Measurements from ENCODE around the gene KAT6B. TPM values are rescaled to one million over a fixed set of nuclear protein-coding genes. Genes with fewer than 3 reads are reported as not detected.

KAT6B gene
- total and polyA plus RNA-seq, 10 of the 15 experiments (the other 5 are each of a cell fraction or from before 2014, with no cell fraction given): 2.7 to 22.6 (median 15.7) TPM

DNA sequence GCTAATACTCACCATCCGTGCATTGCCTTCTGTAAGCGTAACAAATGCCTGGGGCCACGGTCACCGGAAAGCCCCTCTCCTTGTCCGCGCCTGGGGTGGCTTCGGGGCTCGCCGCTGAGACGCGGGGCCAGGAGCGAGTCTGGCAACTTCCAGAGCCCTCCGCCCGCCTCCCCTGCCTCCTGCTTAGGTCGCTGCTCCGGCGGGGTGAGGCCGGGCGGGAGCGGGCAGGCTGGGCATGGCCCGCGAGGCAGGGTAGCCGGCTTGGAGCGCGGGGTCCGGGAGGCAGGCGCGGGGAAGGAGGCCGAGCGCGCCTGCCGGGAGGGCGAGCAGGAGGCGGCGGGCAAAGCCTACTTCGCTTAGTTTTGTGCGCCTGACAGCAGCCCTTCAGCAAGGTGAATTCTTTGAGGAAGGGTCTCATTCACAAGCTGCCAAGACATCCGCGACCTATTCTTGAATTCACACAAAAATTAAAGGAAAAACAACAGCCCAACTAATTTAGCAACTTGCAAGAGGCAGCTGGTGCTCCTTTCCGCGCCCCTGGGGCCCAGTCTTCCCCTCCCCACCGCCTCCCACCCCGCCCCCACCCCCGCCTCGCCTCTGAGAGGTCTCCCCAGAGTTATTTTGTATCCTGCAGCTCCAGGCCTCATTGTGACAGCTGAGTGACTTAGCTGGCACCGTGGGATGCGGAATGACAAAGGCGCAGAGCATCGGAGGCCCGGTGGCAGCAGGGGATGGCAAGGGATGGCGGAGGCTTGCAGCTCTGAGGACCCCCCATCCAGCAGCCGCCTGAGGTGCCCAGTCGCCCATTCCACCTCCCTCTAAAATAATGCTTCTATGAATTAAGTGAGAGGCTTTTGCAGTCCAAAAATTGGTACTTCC is 12.8 kb upstream of the KAT6B start (continued):
- TF ChIP-seq, protein P1, sequence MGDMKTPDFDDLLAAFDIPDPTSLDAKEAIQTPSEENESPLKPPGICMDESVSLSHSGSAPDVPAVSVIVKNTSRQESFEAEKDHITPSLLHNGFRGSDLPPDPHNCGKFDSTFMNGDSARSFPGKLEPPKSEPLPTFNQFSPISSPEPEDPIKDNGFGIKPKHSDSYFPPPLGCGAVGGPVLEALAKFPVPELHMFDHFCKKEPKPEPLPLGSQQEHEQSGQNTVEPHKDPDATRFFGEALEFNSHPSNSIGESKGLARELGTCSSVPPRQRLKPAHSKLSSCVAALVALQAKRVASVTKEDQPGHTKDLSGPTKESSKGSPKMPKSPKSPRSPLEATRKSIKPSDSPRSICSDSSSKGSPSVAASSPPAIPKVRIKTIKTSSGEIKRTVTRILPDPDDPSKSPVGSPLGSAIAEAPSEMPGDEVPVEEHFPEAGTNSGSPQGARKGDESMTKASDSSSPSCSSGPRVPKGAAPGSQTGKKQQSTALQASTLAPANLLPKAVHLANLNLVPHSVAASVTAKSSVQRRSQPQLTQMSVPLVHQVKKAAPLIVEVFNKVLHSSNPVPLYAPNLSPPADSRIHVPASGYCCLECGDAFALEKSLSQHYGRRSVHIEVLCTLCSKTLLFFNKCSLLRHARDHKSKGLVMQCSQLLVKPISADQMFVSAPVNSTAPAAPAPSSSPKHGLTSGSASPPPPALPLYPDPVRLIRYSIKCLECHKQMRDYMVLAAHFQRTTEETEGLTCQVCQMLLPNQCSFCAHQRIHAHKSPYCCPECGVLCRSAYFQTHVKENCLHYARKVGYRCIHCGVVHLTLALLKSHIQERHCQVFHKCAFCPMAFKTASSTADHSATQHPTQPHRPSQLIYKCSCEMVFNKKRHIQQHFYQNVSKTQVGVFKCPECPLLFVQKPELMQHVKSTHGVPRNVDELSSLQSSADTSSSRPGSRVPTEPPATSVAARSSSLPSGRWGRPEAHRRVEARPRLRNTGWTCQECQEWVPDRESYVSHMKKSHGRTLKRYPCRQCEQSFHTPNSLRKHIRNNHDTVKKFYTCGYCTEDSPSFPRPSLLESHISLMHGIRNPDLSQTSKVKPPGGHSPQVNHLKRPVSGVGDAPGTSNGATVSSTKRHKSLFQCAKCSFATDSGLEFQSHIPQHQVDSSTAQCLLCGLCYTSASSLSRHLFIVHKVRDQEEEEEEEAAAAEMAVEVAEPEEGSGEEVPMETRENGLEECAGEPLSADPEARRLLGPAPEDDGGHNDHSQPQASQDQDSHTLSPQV (IDR thresholded peaks at IDR 0.05): no peak
- TF ChIP-seq, protein P2, sequence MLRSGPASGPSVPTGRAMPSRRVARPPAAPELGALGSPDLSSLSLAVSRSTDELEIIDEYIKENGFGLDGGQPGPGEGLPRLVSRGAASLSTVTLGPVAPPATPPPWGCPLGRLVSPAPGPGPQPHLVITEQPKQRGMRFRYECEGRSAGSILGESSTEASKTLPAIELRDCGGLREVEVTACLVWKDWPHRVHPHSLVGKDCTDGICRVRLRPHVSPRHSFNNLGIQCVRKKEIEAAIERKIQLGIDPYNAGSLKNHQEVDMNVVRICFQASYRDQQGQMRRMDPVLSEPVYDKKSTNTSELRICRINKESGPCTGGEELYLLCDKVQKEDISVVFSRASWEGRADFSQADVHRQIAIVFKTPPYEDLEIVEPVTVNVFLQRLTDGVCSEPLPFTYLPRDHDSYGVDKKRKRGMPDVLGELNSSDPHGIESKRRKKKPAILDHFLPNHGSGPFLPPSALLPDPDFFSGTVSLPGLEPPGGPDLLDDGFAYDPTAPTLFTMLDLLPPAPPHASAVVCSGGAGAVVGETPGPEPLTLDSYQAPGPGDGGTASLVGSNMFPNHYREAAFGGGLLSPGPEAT (IDR thresholded peaks at IDR 0.05; ENCODE audit: low read depth): no peak
- TF ChIP-seq SUZ12 (IDR thresholded peaks at IDR 0.05; ENCODE audit: unreplicated experiment) (no peak), NR2F1 (conservative IDR thresholded peaks at IDR 0.05) (no peak), NFYB (IDR thresholded peaks at IDR 0.05; ENCODE audit: insufficient read depth, low read depth, low read length) (no peak), GATAD2B (conservative IDR thresholded peaks at IDR 0.05; ENCODE audit: low read depth) (no peak)
